PC-9 (cell line): ENCODE measurements around the gene IGFBP7. TPM values are rescaled to one million over a fixed set of nuclear protein-coding genes. Genes with fewer than 3 reads are reported as not detected.
"Not testable (repeated sequence)": the region's sequence is repeated elsewhere in the genome, so short reads cannot be mapped to it uniquely, and the experiment has no call there.

Source experiments
- BruUV-seq: library from RNA; stranded (reverse); fragments of 400-500 nt; replicated peaks from 2 replicates; lab custom pipeline; 2021; lab: Mats Ljungman, UMichigan
- CTCF ChIA-PET: fragments of 300-600 bp; sonication (Branson Sonifier 250); formaldehyde crosslinking; loops from one replicate; lab custom pipeline; 2022; ENCODE audit warnings: antibody characterized with exemption; lab: Charles Lee
- POLR2A ChIA-PET: fragments of 300-600 bp; sonication (Branson Sonifier 250); formaldehyde crosslinking; loops from one replicate; lab custom pipeline; 2022; ENCODE audit warnings: antibody characterized with exemption; ENCODE audit not compliant: unreplicated experiment; lab: Charles Lee
- DNase-seq, 2 experiments: peaks; one replicate each; pipeline versions ENCODE4 v3.0.0 to v3.0.0-alpha.2; 2015 to 2022; ENCODE audit warnings: mixed read lengths in 1 of 2
- H2AFZ ChIP-seq: fragments of 200-600 bp; sonication (generic); 2 replicates; pipeline ENCODE4 v1.8.1; 2017; ENCODE audit warnings: antibody characterized with exemption
- H3F3A ChIP-seq: fragments of 200-600 bp; sonication (generic); 2 replicates; pipeline ENCODE4 v1.8.1; 2017; ENCODE audit warnings: antibody characterized with exemption, mild to moderate bottlenecking, low read depth; ENCODE audit not compliant: insufficient read depth
- H3K27ac ChIP-seq: fragments of 200-600 bp; sonication (generic); 2 replicates; pipeline ENCODE4 v1.6.1; 2016; ENCODE audit warnings: mixed run types
- H3K27me3 ChIP-seq: fragments of 200-600 bp; sonication (generic); 2 replicates; pipeline ENCODE4 v1.6.1; 2016; ENCODE audit warnings: low read depth, mixed run types; ENCODE audit not compliant: insufficient read depth
- H3K36me3 ChIP-seq: fragments of 200-600 bp; sonication (generic); 2 replicates; pipeline ENCODE4 v1.6.1; 2016; ENCODE audit warnings: low read depth, mixed run types
- H3K4me1 ChIP-seq: fragments of 200-600 bp; sonication (generic); replicated peaks from 2 replicates; pipeline ENCODE4 v1.6.1; 2016; ENCODE audit warnings: mixed run types; ENCODE audit not compliant: insufficient read depth
- H3K4me2 ChIP-seq: fragments of 200-600 bp; sonication (generic); 2 replicates; pipeline ENCODE4 v1.6.1; 2017; ENCODE audit warnings: mixed run types
- H3K4me3 ChIP-seq: fragments of 200-600 bp; sonication (generic); 2 replicates; pipeline ENCODE4 v1.6.1; 2016; ENCODE audit warnings: mixed run types
- H3K79me2 ChIP-seq: fragments of 200-600 bp; sonication (generic); 2 replicates; pipeline ENCODE4 v1.6.1; 2017; ENCODE audit warnings: low read depth, mixed run types
- H3K9me2 ChIP-seq: fragments of 200-600 bp; sonication (generic); 2 replicates; pipeline ENCODE4 v1.8.1; 2017; ENCODE audit warnings: mild to moderate bottlenecking; ENCODE audit not compliant: insufficient read depth
- H3K9me3 ChIP-seq: fragments of 200-600 bp; sonication (generic); 2 replicates; pipeline ENCODE4 v1.8.1; 2016; ENCODE audit warnings: low read depth; ENCODE audit not compliant: insufficient read depth
- H4K20me1 ChIP-seq: fragments of 200-600 bp; sonication (generic); 2 replicates; pipeline ENCODE4 v1.8.1; 2017; ENCODE audit not compliant: insufficient read depth
- CTCF ChIP-seq: fragments of 200-600 bp; sonication (generic); conservative IDR thresholded peaks from 2 replicates; pipeline ENCODE4 v1.6.1; 2017; ENCODE audit warnings: mixed run types, antibody characterized with exemption, mild to moderate bottlenecking, moderate library complexity
- EZH2 ChIP-seq: fragments of 200-600 bp; sonication (generic); IDR thresholded peaks from 2 replicates; pipeline ENCODE4 v1.8.0; 2017; ENCODE audit warnings: antibody characterized with exemption, low read depth
- intact Hi-C: fragments of 100-400 bp; cut with micrococcal nuclease; formaldehyde crosslinking; loops from one replicate; pipeline ENCODE4 v1.10.0; 2022; ENCODE audit not compliant: unreplicated experiment
- total RNA-seq: library from RNA; stranded (reverse); gene quantifications from 2 replicates; pipeline ENCODE4 v1.2.3, GENCODE V29; 2021

The IGFBP7 gene
- total RNA-seq, 1 experiment from 2014 or later = 127 TPM

DNA sequence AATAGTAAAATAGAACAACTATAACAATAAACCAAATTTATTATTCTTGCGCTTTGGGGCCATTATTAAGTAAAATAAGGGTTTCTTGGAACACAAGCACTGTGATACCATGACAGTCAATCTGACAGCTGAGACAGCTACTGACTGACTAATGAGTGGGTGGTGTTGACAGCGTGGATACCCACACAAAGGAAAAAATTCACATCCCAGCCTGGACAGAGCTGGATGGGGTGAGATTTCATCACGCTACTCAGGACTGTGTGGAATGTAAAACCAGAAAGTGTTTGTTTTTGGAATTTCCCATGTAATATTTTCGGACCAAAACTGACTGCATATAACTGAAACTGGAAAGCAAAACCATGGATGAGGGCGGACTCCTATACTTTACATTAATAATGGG lies 48.8 kb downstream of the IGFBP7 start:
- no peak for DNase-seq
- Histone ChIP-seq H3K27ac (no peak overlapping the region), H2AFZ (no peak overlapping the region), H3K9me2 (no peaks in the 10 kb centered on the region), H3K4me2 (no peak overlapping the region), H3F3A (no peaks in the 10 kb centered on the region), H3K9me3 (no peaks in the 10 kb centered on the region), H4K20me1 (no peaks in the 10 kb centered on the region), H3K36me3 (no peaks in the 10 kb centered on the region), H3K4me3 (no peak overlapping the region), H3K4me1 (peaks cover 10% of the 10 kb centered on the region; the same call in 1 of the 2 replicates), H3K79me2 (no peaks in the 10 kb centered on the region), H3K27me3 (no peaks in the 10 kb centered on the region)
- ChIA-PET CTCF (no interaction called here), POLR2A (no interaction called here)
- TF ChIP-seq EZH2 (no peak), CTCF (no peak)
- BruUV-seq = no TSS peak
- intact Hi-C loops = no loop called here

DNA sequence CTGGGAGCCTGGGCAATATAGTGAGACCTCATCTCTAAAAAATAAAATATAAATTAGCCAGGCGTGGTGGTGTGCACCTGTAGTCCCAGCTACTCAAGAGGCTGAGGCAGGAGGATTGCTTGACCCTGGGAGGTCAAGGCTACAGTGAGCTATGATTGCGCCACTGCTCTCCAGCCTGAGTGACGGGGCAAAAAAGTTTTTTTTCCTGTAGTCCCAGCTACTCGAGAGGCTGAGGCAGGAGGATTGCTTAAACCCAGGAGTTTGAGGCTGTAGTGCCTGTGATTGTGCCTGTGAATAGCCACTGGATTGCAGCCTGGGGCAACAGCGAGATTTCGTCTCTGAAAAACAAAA lies 49.5 kb downstream of the IGFBP7 start:
- CTCF ChIA-PET = interaction anchor here (0.7 kb wide), 2 partner anchors 70 to 75 kb away, joined by 4 to 5 read pairs; no protein-coding TSS in a partner anchor
- POLR2A ChIA-PET, H3K27me3 ChIP-seq, H3K27ac ChIP-seq, H3K79me2 ChIP-seq, H3K4me3 ChIP-seq, H2AFZ ChIP-seq, H3K9me2 ChIP-seq, intact Hi-C loops, H4K20me1 ChIP-seq, H3K4me2 ChIP-seq, H3K36me3 ChIP-seq, BruUV-seq, H3F3A ChIP-seq, H3K9me3 ChIP-seq, DNase-seq: not testable (repeated sequence)
- peaks cover 10% of the 10 kb centered on the region; the same call in 1 of the 2 replicates for H3K4me1 ChIP-seq

- Histone ChIP-seq H3K9me3 (no peaks in the 10 kb centered on the region), H3K4me1 (peaks cover 10% of the 10 kb centered on the region; the same call in 1 of the 2 replicates), H3K9me2 (no peaks in the 10 kb centered on the region), H4K20me1 (no peaks in the 10 kb centered on the region), H3K27ac (no peak overlapping the region), H3K79me2 (no peaks in the 10 kb centered on the region), H3K36me3 (no peaks in the 10 kb centered on the region), H2AFZ (no peak overlapping the region), H3K27me3 (no peaks in the 10 kb centered on the region), H3F3A (no peaks in the 10 kb centered on the region), H3K4me2 (no peak overlapping the region), H3K4me3 (no peak overlapping the region)
- intact Hi-C loops = no loop called here
- no TSS peak for BruUV-seq
- no peak for DNase-seq
- ChIA-PET POLR2A (no interaction called here), CTCF (interaction anchor here (0.5 to 0.7 kb wide), 3 partner anchors 70 to 1938 kb away, joined by 3 to 5 read pairs (median 4); no protein-coding TSS in a partner anchor)
- TF ChIP-seq CTCF (no peak), EZH2 (no peak)
Observed at GRCh38 chr4:57059890-57060716, 50.1 kb downstream of the IGFBP7 start.
